Mammary epithelial cell (primary cell): ENCODE measurements around the gene ANKRD12.
"Not testable (repeated sequence)": the region's sequence is repeated elsewhere in the genome, so short reads cannot be mapped to it uniquely, and the experiment has no call there.

ENCODE experiments used
- EZH2 ChIP-seq: IDR thresholded peaks from 2 replicates; pipeline ENCODE4 v1.6.1; 2012; ENCODE audit warnings: low read length, inconsistent platforms, borderline replicate concordance
- TF ChIP-seq, protein P1 (sequence below), 2 donors: IDR thresholded peaks in 1 of 2; conservative IDR thresholded peaks in 1 of 2; 2 replicates each; pipeline ENCODE4 v1.5.1; 2011 to 2012; ENCODE audit warnings: inconsistent platforms in 2 of 2, low read length in 2 of 2, mild to moderate bottlenecking in 2 of 2, control low read depth in 1 of 2, low read depth in 1 of 2; ENCODE audit not compliant: insufficient read depth in 1 of 2; ENCODE audit errors: extremely low read depth in 1 of 2

- TF ChIP-seq, protein P1, sequence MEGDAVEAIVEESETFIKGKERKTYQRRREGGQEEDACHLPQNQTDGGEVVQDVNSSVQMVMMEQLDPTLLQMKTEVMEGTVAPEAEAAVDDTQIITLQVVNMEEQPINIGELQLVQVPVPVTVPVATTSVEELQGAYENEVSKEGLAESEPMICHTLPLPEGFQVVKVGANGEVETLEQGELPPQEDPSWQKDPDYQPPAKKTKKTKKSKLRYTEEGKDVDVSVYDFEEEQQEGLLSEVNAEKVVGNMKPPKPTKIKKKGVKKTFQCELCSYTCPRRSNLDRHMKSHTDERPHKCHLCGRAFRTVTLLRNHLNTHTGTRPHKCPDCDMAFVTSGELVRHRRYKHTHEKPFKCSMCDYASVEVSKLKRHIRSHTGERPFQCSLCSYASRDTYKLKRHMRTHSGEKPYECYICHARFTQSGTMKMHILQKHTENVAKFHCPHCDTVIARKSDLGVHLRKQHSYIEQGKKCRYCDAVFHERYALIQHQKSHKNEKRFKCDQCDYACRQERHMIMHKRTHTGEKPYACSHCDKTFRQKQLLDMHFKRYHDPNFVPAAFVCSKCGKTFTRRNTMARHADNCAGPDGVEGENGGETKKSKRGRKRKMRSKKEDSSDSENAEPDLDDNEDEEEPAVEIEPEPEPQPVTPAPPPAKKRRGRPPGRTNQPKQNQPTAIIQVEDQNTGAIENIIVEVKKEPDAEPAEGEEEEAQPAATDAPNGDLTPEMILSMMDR (conservative IDR thresholded peaks at IDR 0.05 in 1 of 2, IDR thresholded peaks at IDR 0.05 in 1 of 2; ENCODE audit: extremely low read depth in 1 of 2, insufficient read depth in 1 of 2, low read depth in 1 of 2, low read length in 2 of 2) = not testable (repeated sequence)
- TF ChIP-seq EZH2 = not testable (repeated sequence)
Measured at GRCh38 chr18:9164149-9164548, 27.6 kb downstream of the ANKRD12 start.
